Kidney epithelial cell (primary cell): Measurements from ENCODE around the gene PTPN14. TPM values are rescaled to one million over a fixed set of nuclear protein-coding genes. Genes with fewer than 3 reads are reported as not detected.

Source experiments
- DNase-seq: peaks from one replicate; pipeline ENCODE4 v3.0.0-alpha.2; 2010; ENCODE audit warnings: low read depth
- H3K27me3 ChIP-seq: 2 replicates; pipeline ENCODE4 v1.6.0; 2011; ENCODE audit warnings: low read length; ENCODE audit not compliant: control insufficient read depth, insufficient read depth
- H3K36me3 ChIP-seq: 2 replicates; pipeline ENCODE4 v1.5.1; 2011; ENCODE audit warnings: low read length; ENCODE audit not compliant: control insufficient read depth, insufficient read depth
- H3K4me3 ChIP-seq: 2 replicates; pipeline ENCODE4 v1.5.1; 2011; ENCODE audit warnings: low read depth, mild to moderate bottlenecking, control low read depth, low read length
- CTCF ChIP-seq: IDR thresholded peaks from 2 replicates; pipeline ENCODE4 v1.5.1; 2011; ENCODE audit warnings: mild to moderate bottlenecking, moderate library complexity, low read length, control low read depth, inconsistent platforms; ENCODE audit not compliant: insufficient read depth, poor library complexity, severe bottlenecking
- total RNA-seq: library from RNA; depleted of rRNA; stranded (reverse); fragments of >200 nt; gene quantifications from 2 replicates; pipeline ENCODE4 v1.2.3, GENCODE V29; 2015

PTPN14 gene
- total RNA-seq, 1 donor from 2014 or later, result 30.7 TPM

- no peak overlapping the region for H3K4me3 ChIP-seq
- no peak for TF ChIP-seq CTCF
- no peaks in the 10 kb centered on the region for H3K36me3 ChIP-seq
- no peak for DNase-seq
- no peaks in the 10 kb centered on the region for H3K27me3 ChIP-seq
Observed at GRCh38 chr1:214314178-214314843, 237.1 kb downstream of the PTPN14 start.

GRCh38 chr1:214312530-214313051 lies 238.8 kb downstream of the PTPN14 start:
- no peaks in the 10 kb centered on the region for H3K27me3 ChIP-seq
- TF ChIP-seq CTCF, result no peak
- no peaks in the 10 kb centered on the region for H3K36me3 ChIP-seq
- H3K4me3 ChIP-seq, result no peak overlapping the region
- no peak for DNase-seq

GRCh38 chr1:214310777-214311690 lies 240.4 kb downstream of the PTPN14 start:
- Histone ChIP-seq H3K4me3 (no peak overlapping the region), H3K27me3 (no peaks in the 10 kb centered on the region), H3K36me3 (no peaks in the 10 kb centered on the region)
- no peak for DNase-seq
- no peak for TF ChIP-seq CTCF

GRCh38 chr1:214310010-214310409 lies 241.4 kb downstream of the PTPN14 start:
- no peak for TF ChIP-seq CTCF
- Histone ChIP-seq H3K27me3 (no peaks in the 10 kb centered on the region), H3K4me3 (no peak overlapping the region)

GRCh38 chr1:214306269-214306668 lies 245.1 kb downstream of the PTPN14 start:
- H3K4me3 ChIP-seq, result no peak overlapping the region
- H3K27me3 ChIP-seq, result no peaks in the 10 kb centered on the region
- no peak for DNase-seq
- H3K36me3 ChIP-seq, result no peaks in the 10 kb centered on the region
- TF ChIP-seq CTCF, result no peak

More at GRCh38 chr1:214310010-214310409, 241.4 kb downstream of the PTPN14 start:
- H3K36me3 ChIP-seq, result no peaks in the 10 kb centered on the region
- no peak for DNase-seq
